ENCODE measurements around the gene ITSN2.
"Not testable (repeated sequence)": the region's sequence is repeated elsewhere in the genome, so short reads cannot be mapped to it uniquely, and the experiment has no call there.

DNA sequence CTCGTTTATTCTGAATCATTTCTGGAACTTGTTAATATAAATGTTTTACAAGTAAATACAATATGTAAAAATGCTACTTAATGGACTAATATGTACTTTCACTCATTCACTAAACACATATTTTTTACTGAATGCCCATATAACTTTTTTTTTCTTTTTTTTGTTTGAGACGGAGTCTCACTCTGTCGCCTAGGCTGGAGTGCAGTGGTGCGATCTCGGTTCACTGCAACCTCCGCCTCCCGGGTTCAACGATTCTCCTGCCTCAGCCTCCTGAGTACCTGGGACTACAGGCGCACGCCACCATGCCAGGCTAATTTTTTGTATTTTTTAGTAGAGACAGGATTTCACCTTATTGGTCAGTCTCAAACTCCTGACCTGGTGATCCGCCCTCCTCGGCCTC is 2.6 kb downstream of the ITSN2 start:
- TF ChIP-seq, protein P1, sequence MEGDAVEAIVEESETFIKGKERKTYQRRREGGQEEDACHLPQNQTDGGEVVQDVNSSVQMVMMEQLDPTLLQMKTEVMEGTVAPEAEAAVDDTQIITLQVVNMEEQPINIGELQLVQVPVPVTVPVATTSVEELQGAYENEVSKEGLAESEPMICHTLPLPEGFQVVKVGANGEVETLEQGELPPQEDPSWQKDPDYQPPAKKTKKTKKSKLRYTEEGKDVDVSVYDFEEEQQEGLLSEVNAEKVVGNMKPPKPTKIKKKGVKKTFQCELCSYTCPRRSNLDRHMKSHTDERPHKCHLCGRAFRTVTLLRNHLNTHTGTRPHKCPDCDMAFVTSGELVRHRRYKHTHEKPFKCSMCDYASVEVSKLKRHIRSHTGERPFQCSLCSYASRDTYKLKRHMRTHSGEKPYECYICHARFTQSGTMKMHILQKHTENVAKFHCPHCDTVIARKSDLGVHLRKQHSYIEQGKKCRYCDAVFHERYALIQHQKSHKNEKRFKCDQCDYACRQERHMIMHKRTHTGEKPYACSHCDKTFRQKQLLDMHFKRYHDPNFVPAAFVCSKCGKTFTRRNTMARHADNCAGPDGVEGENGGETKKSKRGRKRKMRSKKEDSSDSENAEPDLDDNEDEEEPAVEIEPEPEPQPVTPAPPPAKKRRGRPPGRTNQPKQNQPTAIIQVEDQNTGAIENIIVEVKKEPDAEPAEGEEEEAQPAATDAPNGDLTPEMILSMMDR (conservative IDR thresholded peaks at IDR 0.05), result not testable (repeated sequence)
- TF ChIP-seq ZFX (IDR thresholded peaks at IDR 0.05), result not testable (repeated sequence)

All from C4-2B (cell line).